SW480 (cell line): ENCODE results near the gene TEC.
"Not testable (repeated sequence)": the region's sequence is repeated elsewhere in the genome, so short reads cannot be mapped to it uniquely, and the experiment has no call there.

Source experiments
- DNase-seq: peaks from one replicate; pipeline ENCODE4 v3.0.0-alpha.2; 2016; ENCODE audit warnings: low spot score

Gene TEC

DNA sequence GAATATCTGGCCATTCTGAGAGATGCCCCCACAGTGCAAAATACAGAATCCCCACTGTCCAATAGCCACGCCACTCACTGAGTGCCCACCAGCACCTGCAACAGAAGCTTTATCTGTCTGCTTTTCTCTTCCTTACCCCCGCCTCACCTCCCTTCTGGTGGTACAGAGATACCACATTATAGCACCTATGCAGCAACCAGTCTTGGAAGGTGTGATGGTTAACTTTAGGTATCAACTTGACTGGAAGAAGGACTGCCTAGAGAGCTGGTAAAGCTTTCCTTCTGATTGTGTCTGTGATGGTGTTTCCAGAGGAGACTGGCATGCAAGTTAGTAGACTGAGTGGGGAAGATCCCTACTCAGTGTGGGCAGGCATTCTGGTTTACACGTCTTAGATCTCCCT is 73.8 kb downstream of the TEC start:
- DNase-seq = no peak

DNA sequence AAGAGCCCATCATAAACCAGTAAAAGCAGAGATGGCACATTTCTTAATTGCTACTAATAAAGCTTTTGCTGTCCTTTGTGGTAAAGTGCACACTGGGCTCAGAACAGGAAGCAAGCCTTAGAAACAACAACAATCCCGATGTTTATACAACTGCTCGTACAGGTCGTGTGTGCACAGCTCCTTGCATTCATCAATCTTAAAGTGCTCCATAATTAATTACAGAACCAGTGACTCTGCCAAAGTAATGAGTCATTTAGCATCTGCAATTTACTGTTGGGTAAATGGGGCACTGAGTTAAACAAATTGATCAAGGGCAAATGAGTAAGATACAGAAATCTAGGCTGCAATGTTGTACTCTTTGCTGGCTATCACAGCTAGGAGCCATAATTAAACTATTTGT is 74.3 kb downstream of the TEC start:
- DNase-seq = no peak

DNA sequence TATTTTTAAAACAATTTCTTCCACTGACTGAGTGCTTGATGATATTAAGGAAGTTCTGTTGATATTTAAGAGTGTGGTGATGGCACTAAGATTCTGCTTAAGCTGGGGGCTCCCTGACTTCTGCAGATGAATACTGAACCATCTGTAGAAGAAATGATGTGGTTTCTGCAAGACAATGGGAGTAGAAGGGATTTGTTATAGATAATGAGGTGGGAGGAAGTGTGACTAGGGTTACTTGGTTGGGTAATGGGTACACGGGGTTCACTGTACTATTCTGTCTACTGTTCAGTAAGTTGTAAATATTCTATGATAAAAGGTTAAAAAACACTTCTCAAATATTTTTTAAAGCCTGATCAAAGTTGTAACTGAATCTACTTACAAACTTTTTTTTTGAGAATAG is 74.7 kb downstream of the TEC start:
- DNase-seq = no peak

DNA sequence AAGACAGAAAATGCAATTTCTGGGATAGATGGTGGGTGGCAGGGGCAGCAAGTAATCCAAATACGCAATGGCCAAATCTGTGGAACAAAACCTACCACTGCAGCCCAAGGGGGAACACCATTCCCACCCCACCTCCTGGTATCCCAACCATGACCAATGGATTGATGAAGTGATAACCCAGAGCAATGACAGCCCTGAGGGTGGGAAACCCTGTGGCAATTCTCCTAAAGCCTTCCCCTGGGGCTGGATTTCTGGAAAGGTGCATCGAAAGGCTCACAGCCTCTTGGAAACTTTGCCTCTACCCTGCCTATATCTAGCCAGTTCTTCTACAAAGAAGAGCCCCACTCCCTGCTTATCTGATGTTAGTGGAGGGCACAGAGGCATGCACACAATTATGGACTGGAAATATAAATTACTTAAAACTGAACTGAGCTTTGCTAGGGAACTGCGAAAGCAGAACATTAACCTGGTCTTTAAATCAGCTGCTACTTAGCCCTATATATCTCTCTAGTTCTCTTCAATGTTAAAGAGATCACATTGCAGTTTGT is 75.6 kb downstream of the TEC start:
- no peak for DNase-seq

- DNase-seq = no peak
Observed at GRCh38 chr4:48193096-48193836, 76.4 kb downstream of the TEC start.

GRCh38 chr4:48191758-48192157 is 77.9 kb downstream of the TEC start:
- DNase-seq = no peak

- DNase-seq = no peak
Observed at GRCh38 chr4:48190839-48191238, 78.8 kb downstream of the TEC start.

DNA sequence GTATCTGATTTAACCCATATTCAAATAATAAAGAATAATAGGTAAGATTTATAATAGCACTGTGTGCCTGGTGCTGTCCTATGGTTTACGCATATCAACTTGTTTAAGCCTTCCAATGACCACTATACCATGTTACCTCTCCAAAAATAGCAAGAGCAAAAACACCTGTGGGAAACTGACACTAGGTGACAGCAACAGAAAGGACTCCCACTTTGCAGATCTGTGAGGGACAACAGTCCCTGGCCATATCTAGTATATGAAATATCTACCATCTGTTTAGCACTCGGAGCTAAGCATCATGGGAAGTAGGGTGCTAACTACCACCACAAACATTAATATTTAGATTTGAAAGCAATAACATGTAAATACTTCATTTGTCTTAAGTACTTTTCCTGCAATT is 79.9 kb downstream of the TEC start:
- no peak for DNase-seq

- no peak for DNase-seq
Observed at GRCh38 chr4:48188390-48188789, 81.2 kb downstream of the TEC start.

DNA sequence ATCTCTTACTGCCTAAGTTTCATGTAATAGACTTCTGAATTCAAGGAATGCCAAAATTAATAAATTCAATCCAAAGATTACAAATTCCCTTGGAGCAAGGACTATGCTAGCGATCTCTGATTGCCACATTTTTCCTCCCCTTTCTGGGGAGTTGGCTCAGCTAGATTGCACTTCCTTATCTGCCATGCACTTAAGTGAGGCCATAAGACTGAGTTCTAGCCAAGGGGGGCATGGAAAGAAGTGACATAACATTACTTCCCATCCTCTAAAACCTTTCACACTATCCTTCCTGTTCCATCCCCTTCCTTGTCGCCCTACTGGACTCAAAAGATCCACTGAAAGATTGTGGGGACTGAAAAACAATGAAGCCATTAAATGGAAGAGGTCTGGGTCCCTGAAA is 81.8 kb downstream of the TEC start:
- DNase-seq = no peak

DNA sequence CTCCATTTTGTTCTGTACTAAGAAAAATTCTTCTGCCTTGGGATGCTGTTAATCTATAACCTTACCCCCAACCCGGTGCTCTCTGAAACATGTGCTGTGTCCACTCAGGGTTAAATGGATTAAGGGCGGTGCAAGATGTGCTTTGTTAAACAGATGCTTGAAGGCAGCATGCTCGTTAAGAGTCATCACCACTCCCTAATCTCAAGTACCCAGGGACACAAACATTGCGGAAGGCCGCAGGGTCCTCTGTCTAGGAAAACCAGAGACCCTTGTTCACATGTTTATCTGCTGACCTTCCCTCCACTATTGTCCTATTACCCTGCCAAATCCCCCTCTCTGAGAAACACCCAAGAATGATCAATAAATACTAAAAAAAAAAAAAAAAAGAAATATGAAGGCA is 82.6 kb downstream of the TEC start:
- DNase-seq = not testable (repeated sequence)

DNA sequence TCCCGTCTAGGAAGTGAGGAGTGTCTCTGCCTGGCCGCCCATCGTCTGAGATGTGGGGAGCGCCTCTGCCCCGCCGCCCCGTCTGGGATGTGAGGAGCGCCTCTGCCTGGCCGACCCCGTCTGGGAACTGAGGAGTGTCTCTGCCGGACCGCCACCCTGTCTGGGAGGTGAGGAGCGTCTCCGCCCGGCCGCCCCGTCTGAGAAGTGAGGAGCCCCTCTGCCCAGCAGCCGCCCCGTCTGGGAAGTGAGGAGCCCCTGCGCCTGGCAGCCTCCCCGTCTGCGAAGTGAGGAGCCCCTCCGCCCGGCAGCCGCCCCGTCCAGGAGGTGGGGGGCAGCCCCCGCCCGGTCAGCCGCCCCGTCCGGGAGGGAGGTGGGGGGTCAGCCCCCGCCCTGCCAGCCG is 83.2 kb downstream of the TEC start:
- DNase-seq = not testable (repeated sequence)

DNA sequence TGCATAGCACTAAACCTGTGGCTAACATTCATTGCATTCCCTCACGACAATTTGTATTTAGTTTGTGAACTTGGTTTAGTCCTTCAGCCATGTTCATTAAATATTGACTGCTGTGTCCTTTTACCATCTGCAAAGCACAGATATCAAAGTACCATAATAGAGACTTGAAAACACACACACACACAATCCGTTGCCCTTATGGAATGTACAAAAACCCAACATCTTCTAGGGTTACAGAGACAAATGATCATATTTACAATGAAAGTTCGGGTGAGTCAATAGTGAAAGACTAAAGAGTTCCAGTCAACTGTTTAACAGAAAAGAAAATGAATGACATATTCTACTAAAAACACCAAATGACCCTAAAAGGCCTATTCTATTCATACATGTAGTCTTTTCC is 84.8 kb downstream of the TEC start:
- DNase-seq = no peak

GRCh38 chr4:48180234-48180633 is 89.4 kb downstream of the TEC start:
- DNase-seq = no peak

GRCh38 chr4:48178931-48179330 is 90.7 kb downstream of the TEC start:
- no peak for DNase-seq

DNA sequence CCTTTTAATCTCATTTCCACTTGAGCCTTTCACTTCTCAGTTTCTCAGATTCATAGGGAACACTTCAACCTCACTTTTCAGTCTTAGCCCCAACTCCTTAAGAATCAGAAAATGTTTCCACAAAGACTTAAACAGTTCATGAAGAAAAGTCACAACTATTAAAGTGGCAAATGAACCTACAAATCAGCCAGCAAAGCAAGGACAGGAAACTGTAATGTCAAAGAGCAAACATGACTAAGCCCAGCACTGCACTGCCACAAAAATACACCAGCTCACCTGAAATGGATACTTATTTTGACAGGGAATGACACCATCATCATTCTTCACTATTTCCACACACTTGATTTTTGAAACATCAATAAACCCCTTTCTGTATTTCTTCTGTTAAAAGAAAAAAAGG is 93.8 kb downstream of the TEC start:
- DNase-seq = no peak

DNA sequence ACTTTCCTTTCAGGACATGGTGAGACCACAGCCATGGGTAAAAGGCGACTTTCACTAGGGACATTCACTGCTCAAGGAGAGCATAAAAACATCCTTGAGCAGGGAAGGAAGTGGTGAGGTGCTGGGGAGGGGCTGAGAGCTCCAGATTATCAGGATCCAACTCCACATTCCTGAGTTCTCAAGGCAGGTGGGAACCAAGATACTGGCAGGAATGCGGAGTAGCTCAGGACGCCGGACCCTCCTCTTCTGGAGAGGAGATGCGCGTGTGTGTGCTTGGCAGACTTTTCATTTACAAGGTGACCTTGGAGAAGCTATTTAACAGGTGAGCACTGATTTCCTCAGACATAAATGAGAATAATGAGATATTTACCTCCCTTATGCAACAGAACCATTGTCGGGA is 94.3 kb downstream of the TEC start:
- no peak for DNase-seq

- DNase-seq = peak; percentile 30
Observed at GRCh38 chr4:48173056-48173991, 96.3 kb downstream of the TEC start.

DNA sequence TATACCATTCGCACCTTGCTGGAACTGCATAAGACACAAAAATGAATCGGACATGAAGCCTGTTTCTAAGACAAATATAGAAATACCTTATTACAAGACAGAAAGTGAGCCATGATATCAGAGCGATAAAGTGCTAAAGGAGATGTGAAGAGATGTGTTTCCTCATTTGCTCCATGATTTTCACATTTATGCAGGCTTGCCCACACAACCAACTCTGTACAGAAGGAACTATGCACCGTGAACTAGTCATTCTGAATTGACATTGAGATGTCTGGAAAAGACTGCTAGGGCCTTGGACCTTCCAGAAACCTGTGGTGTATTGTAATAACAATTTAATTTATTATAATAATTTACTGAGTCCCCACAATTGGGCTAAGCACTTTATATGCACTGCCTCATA is 97.0 kb downstream of the TEC start:
- DNase-seq = no peak

GRCh38 chr4:48169636-48170035 is 100.0 kb downstream of the TEC start:
- DNase-seq = no peak

- no peak for DNase-seq
Observed at GRCh38 chr4:48167538-48168263, 101.9 kb downstream of the TEC start.

- DNase-seq = not testable (repeated sequence)
Observed at GRCh38 chr4:48164561-48164960, 105.1 kb downstream of the TEC start.
